ENCODE measurements around the gene CASKIN1.

The CASKIN1 gene

GRCh38 chr16:2173366-2173765, 23.0 kb downstream of the CASKIN1 start:
- no peak for DNase-seq

- no peak for DNase-seq
Measured at GRCh38 chr16:2172688-2173335, 23.6 kb downstream of the CASKIN1 start.

- DNase-seq = no peak
Measured at GRCh38 chr16:2171601-2172178, 24.7 kb downstream of the CASKIN1 start.

GRCh38 chr16:2170587-2171435, 25.6 kb downstream of the CASKIN1 start:
- DNase-seq = no peak

- DNase-seq = no peak
Measured at GRCh38 chr16:2170080-2170479, 26.3 kb downstream of the CASKIN1 start.

GRCh38 chr16:2167068-2167638, 29.3 kb downstream of the CASKIN1 start:
- DNase-seq = no peak

- DNase-seq = no peak
Measured at GRCh38 chr16:2166263-2167067, 29.9 kb downstream of the CASKIN1 start.

- no peak for DNase-seq
Measured at GRCh38 chr16:2165861-2166260, 30.5 kb downstream of the CASKIN1 start.

- no peak for DNase-seq
Measured at GRCh38 chr16:2163211-2163881, 33.1 kb downstream of the CASKIN1 start.

GRCh38 chr16:2162676-2163118, 33.7 kb downstream of the CASKIN1 start:
- no peak for DNase-seq

GRCh38 chr16:2161911-2162310, 34.5 kb downstream of the CASKIN1 start:
- DNase-seq = no peak

- no peak for DNase-seq
Measured at GRCh38 chr16:2160915-2161551, 35.4 kb downstream of the CASKIN1 start.

- DNase-seq = no peak
Measured at GRCh38 chr16:2159175-2159838, 37.1 kb downstream of the CASKIN1 start.

- DNase-seq = no peak
Measured at GRCh38 chr16:2158262-2158638, 38.2 kb downstream of the CASKIN1 start.

GRCh38 chr16:2157480-2158261, 38.7 kb downstream of the CASKIN1 start:
- no peak for DNase-seq

- no peak for DNase-seq
Measured at GRCh38 chr16:2156849-2157224, 39.6 kb downstream of the CASKIN1 start.

- peak in 1 of 2 donors; percentile 13 for DNase-seq
Measured at GRCh38 chr16:2155977-2156848, 40.2 kb downstream of the CASKIN1 start.

GRCh38 chr16:2155091-2155950, 41.1 kb downstream of the CASKIN1 start, which contains the start of gene TRAF7:
TRAF7 (plus strand) TSS chr16:2155782; CDS start chr16:2163921, 8,139 bp downstream.
- DNase-seq = peak; percentile 95
